ELF-1 (cell line): ENCODE data around the gene HS6ST1.

Experiments used
- DNase-seq: peaks from one replicate; pipeline ENCODE4 v3.0.0-alpha.2; 2016; ENCODE audit warnings: low read depth, low spot score

Gene HS6ST1, protein sequence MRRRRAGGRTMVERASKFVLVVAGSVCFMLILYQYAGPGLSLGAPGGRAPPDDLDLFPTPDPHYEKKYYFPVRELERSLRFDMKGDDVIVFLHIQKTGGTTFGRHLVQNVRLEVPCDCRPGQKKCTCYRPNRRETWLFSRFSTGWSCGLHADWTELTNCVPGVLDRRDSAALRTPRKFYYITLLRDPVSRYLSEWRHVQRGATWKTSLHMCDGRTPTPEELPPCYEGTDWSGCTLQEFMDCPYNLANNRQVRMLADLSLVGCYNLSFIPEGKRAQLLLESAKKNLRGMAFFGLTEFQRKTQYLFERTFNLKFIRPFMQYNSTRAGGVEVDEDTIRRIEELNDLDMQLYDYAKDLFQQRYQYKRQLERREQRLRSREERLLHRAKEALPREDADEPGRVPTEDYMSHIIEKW

DNA sequence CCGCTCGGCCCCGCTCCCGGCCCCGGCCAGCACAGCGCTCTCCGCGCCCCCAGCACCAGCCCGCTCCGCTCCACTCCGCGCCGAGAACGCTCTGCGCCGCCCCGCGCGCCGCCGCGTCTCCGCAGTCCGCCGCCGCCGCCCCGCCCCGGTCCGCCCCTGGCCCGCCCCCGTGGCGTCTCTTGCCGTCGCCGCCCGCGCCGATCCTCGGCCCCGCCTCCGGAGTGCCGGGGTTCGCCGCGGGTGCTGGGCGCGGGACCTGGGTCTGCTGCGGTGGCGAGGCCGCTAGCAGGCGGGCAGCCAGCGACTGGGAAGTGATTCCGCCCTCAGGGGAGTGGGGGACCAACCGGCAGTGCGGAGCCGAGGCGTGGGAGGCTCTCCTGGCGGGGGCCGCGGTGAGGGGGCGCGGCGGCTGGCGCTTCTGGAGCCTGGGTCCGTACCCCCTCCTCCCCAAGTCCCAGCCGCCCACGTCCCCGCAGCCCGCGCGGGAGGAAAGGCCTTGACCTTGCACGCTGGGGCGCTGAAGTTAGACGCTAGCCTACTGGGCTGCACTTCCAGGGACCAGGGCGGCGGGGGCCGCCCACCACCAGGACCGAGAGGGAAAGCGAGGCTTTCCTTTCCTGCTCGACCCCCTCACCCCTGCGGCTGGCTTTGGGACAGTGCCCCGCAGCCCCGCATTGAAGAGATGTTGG lies at the start of gene HS6ST1:
Gene HS6ST1 (minus strand): TSS at position 93 of the 689 bp plus-strand sequence. CDS start 305 bp downstream, outside the sequence.
- peak; percentile 59 for DNase-seq

DNA sequence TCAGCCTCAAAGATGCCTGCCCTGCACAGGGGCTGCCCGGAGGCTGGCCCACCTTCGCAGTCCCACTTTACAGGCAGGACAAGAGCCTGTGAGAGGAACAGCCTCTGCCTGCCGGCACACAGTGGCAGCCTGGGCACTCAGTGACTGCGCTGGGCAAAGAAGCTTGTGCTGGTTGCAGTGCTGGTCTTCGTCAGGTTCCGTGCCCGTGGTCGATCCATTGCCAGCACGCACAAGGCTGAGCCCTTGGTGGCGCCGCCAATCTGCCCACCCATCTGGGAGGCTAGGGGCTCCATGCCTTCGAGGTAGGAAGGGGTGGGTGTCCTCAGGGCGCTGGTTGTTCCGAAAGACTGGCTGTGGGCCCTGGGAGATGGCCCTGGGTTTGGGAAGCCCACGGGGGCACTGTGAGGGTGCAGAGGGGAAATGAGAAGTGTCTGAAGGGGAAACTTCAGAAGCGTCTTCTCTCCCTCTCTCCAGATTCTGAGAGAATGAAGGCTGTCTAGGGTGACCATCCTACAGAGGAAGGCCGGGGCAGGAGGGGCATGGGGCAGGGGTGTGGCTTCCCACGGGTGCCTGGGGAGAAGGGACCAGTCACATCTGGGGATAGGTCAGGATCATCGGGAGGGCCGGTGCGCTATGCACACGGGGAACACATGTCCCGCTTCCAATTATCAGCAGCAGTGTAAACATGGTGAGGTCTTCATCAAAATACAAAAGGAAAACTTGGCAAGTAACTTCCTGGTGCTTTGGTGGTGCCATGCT lies 49.1 kb upstream of the HS6ST1 start:
- no peak for DNase-seq

DNA sequence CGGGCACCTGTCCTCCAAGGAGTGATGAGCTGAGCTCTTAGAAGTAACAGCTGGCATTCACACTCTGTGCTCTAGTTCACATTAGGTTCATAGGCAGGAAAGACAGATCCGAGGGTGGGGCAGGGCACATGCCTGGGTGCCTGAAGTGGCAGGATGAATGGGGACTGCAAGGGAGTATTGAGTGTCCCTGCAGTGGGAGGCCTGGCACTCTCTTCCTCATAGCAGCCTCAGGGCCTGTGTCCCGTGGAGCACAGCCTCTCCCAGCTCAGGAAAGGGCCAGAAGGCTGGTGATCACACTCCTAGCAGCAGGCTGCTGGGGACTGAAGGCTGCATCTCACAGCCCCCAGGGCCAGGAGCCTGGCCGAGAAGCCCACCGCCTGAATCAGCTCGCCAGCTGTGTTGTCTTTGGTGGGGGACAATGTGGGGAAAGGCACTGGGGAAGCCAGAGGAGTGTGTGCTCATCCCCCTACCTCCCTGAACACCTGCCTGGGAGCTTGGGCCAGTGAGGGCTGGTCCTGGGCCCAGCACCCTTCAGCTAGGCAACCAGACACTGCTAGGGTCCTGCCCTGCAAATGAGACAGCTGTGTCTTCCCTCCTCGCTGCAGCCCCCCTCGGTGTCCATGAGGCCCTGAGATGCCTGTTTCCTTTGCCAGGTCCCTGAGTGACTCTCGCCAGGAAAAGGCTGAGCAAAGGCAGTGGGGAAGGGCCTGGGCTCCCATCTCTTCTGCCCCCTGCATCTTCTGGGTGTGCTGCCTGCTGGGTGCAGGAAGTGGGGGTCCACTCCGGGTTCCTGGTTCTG lies 48.2 kb upstream of the HS6ST1 start:
- no peak for DNase-seq

DNA sequence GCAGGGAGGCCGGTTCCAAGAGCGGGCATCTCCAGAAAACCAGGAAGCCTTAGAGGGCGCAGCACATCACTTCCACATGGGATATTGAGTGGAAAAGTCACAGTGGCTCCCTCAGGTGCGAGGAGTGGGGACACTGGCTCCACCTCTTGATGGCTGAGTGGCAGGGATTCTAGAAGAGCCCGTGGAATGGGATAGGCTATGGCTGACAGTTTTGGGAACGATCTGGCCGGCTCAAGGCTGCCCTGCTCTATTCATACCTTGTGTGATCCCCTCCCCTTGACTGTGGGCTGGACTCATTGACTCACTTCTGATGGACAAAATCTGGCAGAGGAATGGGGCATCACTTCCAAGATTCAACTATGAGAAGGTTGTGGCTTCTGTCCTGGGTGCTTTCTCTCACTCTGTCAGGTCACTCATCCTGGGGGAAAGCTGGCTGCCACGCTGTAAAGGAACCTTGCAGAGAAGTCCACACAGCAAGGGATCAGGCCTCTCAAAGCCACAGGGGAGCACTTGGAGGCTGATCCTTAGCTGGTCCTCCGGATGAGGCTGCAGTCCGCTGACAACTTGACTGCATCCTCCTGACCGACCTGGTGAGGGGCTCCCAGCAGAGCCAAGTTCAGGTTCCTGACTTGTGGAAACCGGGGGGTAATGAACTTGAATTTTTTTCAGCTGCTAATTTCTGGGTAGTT lies 46.7 kb upstream of the HS6ST1 start:
- DNase-seq, result no peak

DNA sequence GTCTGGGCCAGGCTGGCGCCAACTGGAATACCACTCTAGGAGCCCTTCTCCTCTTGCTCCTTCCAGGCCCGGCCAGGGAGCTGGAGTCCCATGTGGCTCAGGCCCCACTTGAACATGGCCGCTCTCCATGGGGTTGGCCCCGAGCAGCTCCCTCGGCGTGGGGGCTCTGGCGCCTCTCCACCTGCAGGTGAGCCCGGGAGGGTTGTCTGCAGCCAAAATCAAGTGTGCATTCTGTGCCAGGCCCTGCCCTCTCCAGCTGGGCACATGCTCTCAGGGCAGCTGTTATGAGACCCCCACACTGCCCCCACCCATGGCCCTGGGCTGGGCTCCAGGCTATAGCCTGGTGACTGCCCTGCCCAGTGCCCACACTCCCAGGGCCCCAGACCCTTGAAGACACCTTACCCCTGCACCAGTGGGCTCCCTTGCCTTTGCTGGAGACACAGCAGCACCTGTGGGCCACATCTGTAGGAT lies 45.8 kb upstream of the HS6ST1 start:
- no peak for DNase-seq

DNA sequence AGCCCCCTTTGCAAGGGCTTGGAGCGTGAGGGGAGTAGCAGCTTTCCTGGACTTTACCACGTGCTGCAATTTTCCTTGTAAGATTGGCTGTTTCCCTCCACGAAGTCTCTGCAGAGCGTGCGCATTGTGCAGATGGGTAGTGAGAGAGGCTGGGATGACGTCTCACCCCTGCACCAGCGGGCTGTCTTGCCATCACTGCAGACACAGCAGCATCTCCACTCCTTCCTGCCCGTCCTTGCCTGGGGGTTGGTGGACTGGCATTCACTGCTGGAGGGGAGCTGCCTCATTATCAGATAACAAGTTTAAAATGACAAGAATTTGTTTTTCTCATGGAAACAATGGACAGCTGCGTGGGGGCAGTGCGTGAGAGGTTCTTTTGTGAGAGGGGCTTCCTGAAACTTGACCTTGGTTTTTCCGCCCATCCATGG lies 45.3 kb upstream of the HS6ST1 start:
- DNase-seq, result peak; percentile 71

DNA sequence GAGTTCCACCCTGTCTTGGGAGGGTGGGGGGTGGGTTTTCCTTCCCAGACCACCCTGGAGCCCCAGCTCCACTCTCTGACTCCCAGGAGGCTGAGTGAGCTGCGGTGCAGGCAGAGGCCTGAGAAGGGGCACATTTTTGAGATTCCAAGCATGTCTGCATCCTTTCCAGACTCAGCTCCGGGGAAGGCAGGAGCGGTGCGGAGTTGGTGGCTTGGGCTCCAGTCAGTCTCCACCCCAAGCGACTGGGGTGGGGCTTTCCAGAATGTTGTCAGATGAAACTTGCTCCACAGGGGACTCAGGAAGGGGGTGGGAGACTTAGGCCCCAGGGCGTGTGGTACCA lies 44.2 kb upstream of the HS6ST1 start:
- peak; percentile 97 for DNase-seq

DNA sequence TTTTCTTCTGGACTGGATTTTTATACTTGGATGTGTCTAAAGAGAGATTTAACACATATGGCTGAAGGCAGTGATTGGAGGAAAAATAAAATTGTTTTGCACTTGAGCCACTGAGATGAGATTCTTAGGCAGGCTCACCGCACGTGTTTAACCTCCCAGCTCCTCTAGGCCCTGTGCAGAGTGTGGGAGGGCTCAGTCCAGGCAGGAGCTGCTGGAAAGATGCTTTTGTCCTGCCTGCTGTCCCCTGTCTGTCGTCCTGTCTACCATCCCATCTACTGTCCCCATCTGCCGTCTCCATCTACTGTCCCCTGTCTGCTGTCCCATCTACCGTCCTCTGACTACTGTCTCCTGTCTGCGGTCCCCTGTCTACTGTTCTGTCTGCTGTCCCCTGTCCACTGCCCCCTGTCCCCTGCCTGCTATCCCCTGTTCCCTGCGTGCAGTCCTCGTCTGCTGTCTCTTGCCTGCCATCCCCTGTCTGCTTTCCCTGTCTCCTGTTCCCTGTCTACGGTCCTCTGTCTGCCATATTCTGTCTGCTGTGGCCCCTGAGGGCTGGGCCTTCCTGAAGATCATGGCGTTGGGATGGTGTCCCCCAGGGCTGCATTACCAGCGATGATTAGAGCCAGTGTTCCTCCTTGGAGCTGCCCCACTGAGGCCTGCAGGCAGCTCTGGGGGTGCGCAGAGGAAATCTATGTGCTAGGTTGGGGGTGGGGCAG lies 43.7 kb upstream of the HS6ST1 start:
- no peak for DNase-seq

DNA sequence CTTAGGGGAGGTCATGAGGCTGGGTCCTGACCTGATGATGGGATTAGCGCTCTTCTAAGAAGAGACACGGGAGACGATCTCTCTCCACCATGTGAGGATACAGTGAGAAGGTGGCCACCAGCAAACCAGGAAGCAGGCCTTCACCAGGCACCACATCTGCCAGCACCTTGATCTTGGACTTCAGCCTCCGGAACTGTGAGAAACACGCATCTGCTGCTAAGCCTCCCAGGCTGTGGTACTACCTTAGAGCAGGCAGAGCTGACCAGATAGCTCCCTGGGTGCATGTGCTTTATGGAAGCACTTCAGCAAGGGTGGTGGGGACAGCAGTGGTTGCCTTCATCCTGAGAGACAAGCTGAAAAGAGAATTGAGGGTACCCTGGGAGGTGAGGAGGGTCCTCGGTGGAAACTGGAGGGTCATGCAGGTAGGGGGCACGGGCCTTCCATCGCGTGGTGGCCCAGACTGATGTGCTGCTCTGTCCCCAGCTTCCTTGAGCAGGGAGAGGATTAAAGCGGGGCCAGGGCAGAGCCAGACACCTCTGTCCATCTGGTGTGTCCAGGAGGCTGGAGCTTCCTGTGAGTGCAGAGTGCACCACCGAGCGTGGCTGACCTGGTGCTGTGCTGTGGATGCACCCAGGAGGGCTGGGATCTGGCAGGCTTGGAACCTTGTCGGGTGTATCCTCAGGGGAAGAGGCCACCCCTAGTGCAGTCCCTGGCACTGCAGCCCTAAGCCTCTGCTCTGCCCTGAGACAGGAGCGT lies 42.9 kb upstream of the HS6ST1 start:
- DNase-seq, result no peak

DNA sequence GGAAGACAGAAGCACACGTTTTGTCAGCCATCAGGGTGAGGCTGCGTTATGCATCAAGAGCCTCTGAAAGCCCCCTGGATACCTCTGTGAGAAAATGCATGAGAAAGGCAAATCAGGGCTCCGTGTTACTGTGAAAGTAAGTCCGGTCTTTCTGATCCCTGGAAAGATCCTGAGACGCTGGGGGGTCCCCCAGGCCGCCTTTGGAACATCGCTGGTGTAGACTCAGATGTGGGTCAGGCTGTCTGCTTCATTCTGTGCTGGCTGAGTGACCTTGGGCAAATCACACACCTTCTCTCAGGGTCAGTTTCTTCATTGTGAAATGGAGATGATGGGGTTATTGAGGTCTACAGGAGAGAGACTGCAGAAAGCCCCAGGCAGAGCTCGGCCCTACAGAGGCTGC lies 42.0 kb upstream of the HS6ST1 start:
- no peak for DNase-seq

DNA sequence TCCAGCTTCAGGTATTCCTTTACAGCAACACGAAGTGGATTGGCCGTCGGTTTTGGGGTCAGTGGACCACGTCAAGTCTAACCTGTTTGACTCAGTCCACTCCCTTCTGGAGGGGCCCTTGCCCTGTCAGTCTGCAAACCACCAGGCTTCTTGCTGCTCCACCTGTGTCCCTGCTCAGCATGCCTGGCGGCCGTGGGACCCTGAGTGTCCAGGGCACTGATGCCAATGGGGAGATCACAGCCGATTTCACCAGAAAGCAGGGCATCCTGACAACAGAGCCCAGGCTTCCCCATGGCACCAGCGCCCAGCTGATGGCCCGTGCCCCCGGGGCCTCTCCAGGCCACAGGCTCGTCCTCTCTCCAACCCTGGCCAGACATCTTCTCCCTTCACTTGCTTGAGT lies 41.2 kb upstream of the HS6ST1 start:
- no peak for DNase-seq

DNA sequence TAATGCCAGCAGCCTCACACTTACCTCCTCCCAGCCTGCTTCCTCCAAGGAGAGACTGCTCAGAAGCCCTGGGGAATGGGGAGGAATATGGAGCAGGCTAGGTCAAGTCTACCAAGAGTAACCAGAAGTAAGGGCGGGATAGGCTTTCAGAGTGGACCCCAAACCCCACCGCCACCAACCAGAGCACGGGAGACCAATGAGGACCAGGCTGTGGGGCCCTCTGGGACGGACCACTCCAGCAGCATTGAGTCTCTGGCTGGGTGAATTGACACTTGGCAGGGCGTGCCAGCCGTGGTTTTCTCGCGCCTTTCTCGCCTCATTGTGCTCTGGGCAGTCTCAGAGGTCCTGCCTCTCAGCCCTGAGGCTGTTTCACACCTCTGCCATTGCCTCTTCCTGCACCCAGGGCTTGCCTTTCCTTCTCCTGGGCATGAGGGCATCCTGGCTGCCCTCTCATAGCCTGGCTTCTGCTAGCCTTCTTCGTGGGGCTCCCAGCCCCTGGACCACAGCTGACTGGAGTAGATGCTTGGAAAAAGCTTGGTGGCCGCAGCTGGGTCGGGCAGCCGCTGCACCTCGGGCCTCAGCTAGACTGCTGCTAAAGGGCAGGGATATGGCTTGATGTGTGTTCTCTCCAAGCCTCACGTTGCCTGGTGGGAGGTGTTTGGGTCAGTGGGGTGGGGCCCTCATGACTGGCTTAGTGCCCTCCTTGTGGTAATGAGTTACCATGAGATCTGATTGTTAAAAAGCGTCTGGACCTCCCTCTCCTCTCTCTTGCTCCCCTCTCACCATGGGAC lies 40.5 kb upstream of the HS6ST1 start:
- DNase-seq, result no peak

DNA sequence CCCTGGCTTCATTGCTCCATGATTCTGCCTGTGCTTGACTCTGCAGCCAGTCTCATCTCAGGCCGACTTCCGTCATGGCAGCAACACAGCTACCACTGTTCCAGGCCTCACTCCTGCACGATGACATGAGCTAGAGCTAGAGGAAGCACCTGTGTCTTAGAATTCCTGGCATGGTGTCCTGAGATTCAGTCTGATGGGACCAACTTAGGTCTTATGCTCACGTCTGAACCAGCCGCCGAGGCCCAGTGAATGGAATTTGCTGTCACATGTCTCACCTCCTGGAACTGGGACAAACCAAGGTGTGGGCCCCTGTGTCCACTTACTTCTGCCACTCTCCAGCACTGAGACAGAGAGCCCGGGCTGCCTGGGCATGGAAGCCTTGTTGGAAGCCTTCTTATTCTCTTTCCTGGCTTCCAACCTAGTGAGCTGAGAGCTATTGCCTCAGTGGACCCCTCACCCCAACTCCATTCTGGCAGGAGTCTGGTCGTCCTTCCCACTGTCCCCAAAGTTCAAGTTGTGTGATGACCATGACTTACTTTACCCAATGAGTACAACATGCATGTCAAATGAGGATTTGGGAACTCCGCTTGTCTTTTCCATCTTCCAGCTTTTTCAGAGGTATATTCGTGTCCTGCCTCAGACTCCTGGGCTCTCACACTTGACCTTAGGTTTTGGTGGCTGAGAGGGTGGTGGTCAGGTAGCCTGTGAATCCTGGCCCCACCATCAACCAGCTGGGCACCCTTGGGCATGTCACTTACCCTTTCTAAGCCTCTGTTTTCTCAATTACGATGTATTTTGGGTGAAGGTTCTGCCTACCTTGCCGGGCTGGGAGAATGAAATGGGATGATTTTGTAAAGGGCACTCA lies 39.1 kb upstream of the HS6ST1 start:
- no peak for DNase-seq

DNA sequence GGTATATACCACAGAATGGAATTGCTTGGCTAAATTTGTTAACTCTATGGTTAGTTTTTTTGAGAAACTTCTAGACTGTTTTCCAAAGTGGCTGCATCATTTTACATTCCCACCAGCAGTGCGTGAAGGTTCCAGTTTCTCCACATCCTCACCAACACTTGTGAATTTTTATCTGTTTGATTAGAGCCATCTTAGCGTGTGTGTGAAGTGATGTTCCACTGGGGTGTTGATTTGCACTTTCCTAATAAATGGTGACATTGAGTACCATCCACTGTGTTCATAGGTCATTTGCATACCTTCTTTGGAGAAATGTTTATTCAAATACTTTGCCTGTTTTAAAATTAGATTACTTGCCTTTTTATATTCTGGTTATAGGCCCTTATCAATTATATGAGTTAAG lies 37.5 kb upstream of the HS6ST1 start:
- no peak for DNase-seq

DNA sequence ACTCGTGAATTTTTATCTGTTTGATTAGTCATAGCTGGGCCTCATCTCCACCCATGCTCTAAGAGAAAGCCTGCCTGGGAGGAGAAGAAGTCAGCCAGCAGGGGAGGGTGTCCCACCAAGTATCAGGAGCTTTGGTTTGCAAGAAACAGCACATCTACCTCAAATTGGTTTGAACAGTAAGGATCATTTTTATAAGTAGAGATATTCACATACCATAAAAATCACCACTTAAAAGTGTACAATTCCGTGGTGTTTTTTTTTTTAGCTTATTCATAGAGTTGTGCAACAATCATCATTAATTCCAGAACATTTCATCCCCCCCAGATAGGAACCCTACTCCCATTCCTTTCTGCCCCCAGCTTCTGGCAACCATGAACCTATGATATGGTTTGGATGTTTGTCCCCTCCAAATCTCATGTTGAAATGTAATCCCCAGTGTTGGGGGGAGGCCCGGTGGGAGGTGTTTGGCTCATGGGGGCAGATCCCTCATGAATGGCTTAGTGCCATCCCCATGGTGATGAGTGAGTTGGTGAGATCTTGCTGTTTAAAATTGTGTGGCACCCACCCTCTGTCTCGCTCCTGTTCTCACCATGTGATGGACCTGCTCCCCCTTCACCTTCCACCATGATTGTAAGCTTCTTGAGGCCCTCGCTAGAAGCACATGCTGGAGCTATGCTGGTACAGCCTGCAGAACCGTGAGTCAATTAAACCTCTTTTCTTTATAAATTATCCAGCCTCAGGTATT lies 36.2 kb upstream of the HS6ST1 start:
- DNase-seq, result no peak

DNA sequence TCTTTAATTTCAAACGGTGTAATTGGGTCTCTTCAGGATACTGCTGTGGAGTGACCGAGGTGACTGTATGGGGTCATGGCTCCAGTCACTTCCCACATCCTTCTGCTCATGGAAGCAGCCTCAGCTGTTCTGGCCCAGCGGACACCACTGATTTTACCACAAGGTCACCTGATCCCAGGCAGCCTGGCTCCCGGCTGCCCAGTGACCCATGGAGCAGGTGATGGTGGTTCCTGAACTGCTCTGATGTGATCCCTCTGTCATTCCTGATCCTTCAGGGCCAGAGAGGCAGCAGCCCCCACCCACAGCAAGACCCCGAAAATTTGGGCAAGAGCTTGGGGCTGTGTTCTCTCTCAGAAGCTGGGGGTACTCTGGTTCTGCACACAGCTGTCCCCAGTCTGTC lies 35.5 kb upstream of the HS6ST1 start:
- no peak for DNase-seq

DNA sequence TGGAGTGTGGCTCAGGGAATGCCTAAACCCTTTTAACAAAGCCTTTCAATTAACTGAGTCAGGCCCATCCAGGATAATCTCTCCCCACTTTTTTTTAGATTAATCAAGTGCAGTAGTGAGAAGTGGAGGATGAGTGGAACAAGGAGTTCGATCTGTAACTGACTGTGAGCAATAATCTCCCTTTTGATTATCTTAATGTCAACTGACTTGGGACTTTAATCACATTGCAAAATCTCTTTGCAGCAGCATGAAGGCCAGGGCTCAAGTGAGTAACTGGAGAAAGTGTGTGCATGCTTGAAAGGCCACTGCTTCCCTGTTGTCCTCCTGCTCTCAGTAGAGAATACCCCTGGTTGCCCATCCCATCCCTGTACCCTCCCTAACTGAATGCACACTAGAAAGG lies 32.1 kb upstream of the HS6ST1 start:
- DNase-seq, result no peak
